ENCODE measurements around the gene CHRNA9. TPM values are rescaled to one million over a fixed set of nuclear protein-coding genes. Genes with fewer than 3 reads are reported as not detected.

Gene CHRNA9
- total RNA-seq, 5 donors from 2014 or later (not counting 1 experiment from before 2014, with no cell fraction given), result 0.10 to 0.23 (median 0.15) TPM; not detected in 2

- no peak for ATAC-seq (replicated peaks in 1 of 4)
- Histone ChIP-seq H3K4me1 (ENCODE audit: control insufficient read depth in 1 of 2, extremely low read depth in 1 of 2, insufficient read depth in 2 of 2, low read length in 2 of 2) (no peaks in the 10 kb centered on the region), H3K27me3 (replicated peaks in 1 of 2; ENCODE audit: control insufficient read depth in 2 of 2, extremely low read depth in 1 of 2, insufficient read depth in 2 of 2, low read length in 1 of 2) (no peaks in the 10 kb centered on the region), H3K4me3 (ENCODE audit: control insufficient read depth in 1 of 2, extremely low read depth in 1 of 2, low read length in 1 of 2) (no peak overlapping the region), H3K9me3 (no peaks in the 10 kb centered on the region), H3K27ac (ENCODE audit: low read length) (no peak overlapping the region), H3K36me3 (ENCODE audit: control insufficient read depth in 2 of 2, extremely low read depth in 1 of 2, insufficient read depth in 1 of 2, low read length in 1 of 2) (no peaks in the 10 kb centered on the region)
- H3K27me3 Mint-ChIP-seq, result no peaks in the 10 kb centered on the region
- ChIA-PET CTCF (interaction anchor here in 1 of 2 donors (0.6 kb wide), 1 partner anchor 11 kb away, joined by 5 read pairs; no protein-coding TSS in a partner anchor), POLR2A (no interaction called here)
- no peak for DNase-seq
- H3K27ac Mint-ChIP-seq, result no peak overlapping the region
- no peaks in the 10 kb centered on the region for H3K9me3 Mint-ChIP-seq
- peaks cover 0 to 3% (median 0%) of the 10 kb centered on the region in 3 donors for H3K4me1 Mint-ChIP-seq
- 82% methylated on average over 2 of the region's 3 CpGs for WGBS (ENCODE audit: insufficient coverage)
- no peaks in the 10 kb centered on the region for H3K36me3 Mint-ChIP-seq
- H3K4me3 Mint-ChIP-seq, result no peak overlapping the region
These were observed 64.4 kb downstream of the CHRNA9 start for GRCh38 chr4:40399578-40399977.

GRCh38 chr4:40401096-40401495, 66.0 kb downstream of the CHRNA9 start:
- Mint-ChIP-seq H3K4me3 (no peak overlapping the region), H3K27me3 (peaks cover 0 to 2% of the 10 kb centered on the region in 2 donors), H3K9me3 (peaks cover 0 to 3% (median 0%) of the 10 kb centered on the region in 3 donors), H3K36me3 (peaks cover 3% of the 10 kb centered on the region), H3K27ac (no peak overlapping the region), H3K4me1 (peaks cover 0 to 5% (median 0%) of the 10 kb centered on the region in 3 donors)
- WGBS (ENCODE audit: insufficient coverage), result 92% methylated on average over 2 of the region's 6 CpGs
- Histone ChIP-seq H3K27me3 (replicated peaks in 1 of 2; ENCODE audit: control insufficient read depth in 2 of 2, extremely low read depth in 1 of 2, insufficient read depth in 2 of 2, low read length in 1 of 2) (no peaks in the 10 kb centered on the region), H3K4me3 (ENCODE audit: control insufficient read depth in 1 of 2, extremely low read depth in 1 of 2, low read length in 1 of 2) (no peak overlapping the region), H3K9me3 (no peaks in the 10 kb centered on the region), H3K4me1 (ENCODE audit: control insufficient read depth in 1 of 2, extremely low read depth in 1 of 2, insufficient read depth in 2 of 2, low read length in 2 of 2) (no peaks in the 10 kb centered on the region), H3K36me3 (ENCODE audit: control insufficient read depth in 2 of 2, extremely low read depth in 1 of 2, insufficient read depth in 1 of 2, low read length in 1 of 2) (no peaks in the 10 kb centered on the region), H3K27ac (ENCODE audit: low read length) (no peak overlapping the region)
- ChIA-PET CTCF (no interaction called here), POLR2A (no interaction called here)
- ATAC-seq (replicated peaks in 1 of 4) (no peak), DNase-seq (no peak)

- no peak overlapping the region for H3K27ac ChIP-seq (ENCODE audit: low read length)
- Mint-ChIP-seq H3K27me3 (peaks cover 0 to 2% of the 10 kb centered on the region in 2 donors), H3K4me3 (no peak overlapping the region), H3K36me3 (peaks cover 3% of the 10 kb centered on the region), H3K9me3 (peaks cover 0 to 3% (median 0%) of the 10 kb centered on the region in 3 donors), H3K27ac (no peak overlapping the region), H3K4me1 (peaks cover 0 to 5% (median 0%) of the 10 kb centered on the region in 3 donors)
- DNase-seq (no peak), ATAC-seq (replicated peaks in 1 of 4) (no peak)
- no peaks in the 10 kb centered on the region for H3K4me1 ChIP-seq (ENCODE audit: control insufficient read depth in 1 of 2, extremely low read depth in 1 of 2, insufficient read depth in 2 of 2, low read length in 2 of 2)
- no peak overlapping the region for H3K4me3 ChIP-seq (ENCODE audit: control insufficient read depth in 1 of 2, extremely low read depth in 1 of 2, low read length in 1 of 2)
- POLR2A ChIA-PET, result no interaction called here
- WGBS (ENCODE audit: insufficient coverage), result 92% methylated on average over 5 of the region's 8 CpGs
- H3K27me3 ChIP-seq (replicated peaks in 1 of 2; ENCODE audit: control insufficient read depth in 2 of 2, extremely low read depth in 1 of 2, insufficient read depth in 2 of 2, low read length in 1 of 2), result peaks cover 0 to 3% of the 10 kb centered on the region in 2 experiments
- H3K36me3 ChIP-seq (ENCODE audit: control insufficient read depth in 2 of 2, extremely low read depth in 1 of 2, insufficient read depth in 1 of 2, low read length in 1 of 2), result no peaks in the 10 kb centered on the region
- no peaks in the 10 kb centered on the region for H3K9me3 ChIP-seq
- CTCF ChIA-PET, result no interaction called here
These were observed 66.5 kb downstream of the CHRNA9 start for GRCh38 chr4:40401631-40402030.

GRCh38 chr4:40402556-40402955, 67.4 kb downstream of the CHRNA9 start:
- Histone ChIP-seq H3K27me3 (replicated peaks in 1 of 2; ENCODE audit: control insufficient read depth in 2 of 2, extremely low read depth in 1 of 2, insufficient read depth in 2 of 2, low read length in 1 of 2) (peaks cover 0 to 5% of the 10 kb centered on the region in 2 experiments), H3K36me3 (ENCODE audit: control insufficient read depth in 2 of 2, extremely low read depth in 1 of 2, insufficient read depth in 1 of 2, low read length in 1 of 2) (no peaks in the 10 kb centered on the region), H3K4me3 (ENCODE audit: control insufficient read depth in 1 of 2, extremely low read depth in 1 of 2, low read length in 1 of 2) (no peak overlapping the region), H3K27ac (ENCODE audit: low read length) (no peak overlapping the region), H3K9me3 (no peaks in the 10 kb centered on the region), H3K4me1 (ENCODE audit: control insufficient read depth in 1 of 2, extremely low read depth in 1 of 2, insufficient read depth in 2 of 2, low read length in 2 of 2) (no peaks in the 10 kb centered on the region)
- Mint-ChIP-seq H3K4me3 (no peak overlapping the region), H3K4me1 (peaks cover 0 to 5% (median 0%) of the 10 kb centered on the region in 3 donors), H3K27ac (no peak overlapping the region), H3K9me3 (peaks cover 1 to 9% (median 5%) of the 10 kb centered on the region in 3 donors), H3K27me3 (peaks cover 0 to 4% of the 10 kb centered on the region in 2 donors), H3K36me3 (peaks cover 6% of the 10 kb centered on the region)
- no CpG with 5 or more reads among the region's 1 CpG for WGBS (ENCODE audit: insufficient coverage)
- no peak for DNase-seq
- ChIA-PET CTCF (no interaction called here), POLR2A (no interaction called here)
- ATAC-seq (replicated peaks in 1 of 4), result no peak

- Mint-ChIP-seq H3K27me3 (peaks cover 0 to 4% of the 10 kb centered on the region in 2 donors), H3K4me1 (peaks cover 0 to 5% (median 0%) of the 10 kb centered on the region in 3 donors), H3K9me3 (peaks cover 4 to 13% (median 9%) of the 10 kb centered on the region in 3 donors), H3K4me3 (no peak overlapping the region), H3K27ac (no peak overlapping the region), H3K36me3 (peaks cover 6% of the 10 kb centered on the region)
- DNase-seq, result no peak
- Histone ChIP-seq H3K4me3 (ENCODE audit: control insufficient read depth in 1 of 2, extremely low read depth in 1 of 2, low read length in 1 of 2) (no peak overlapping the region), H3K9me3 (no peaks in the 10 kb centered on the region), H3K27ac (ENCODE audit: low read length) (no peak overlapping the region), H3K27me3 (replicated peaks in 1 of 2; ENCODE audit: control insufficient read depth in 2 of 2, extremely low read depth in 1 of 2, insufficient read depth in 2 of 2, low read length in 1 of 2) (peaks cover 0 to 5% of the 10 kb centered on the region in 2 experiments), H3K4me1 (ENCODE audit: control insufficient read depth in 1 of 2, extremely low read depth in 1 of 2, insufficient read depth in 2 of 2, low read length in 2 of 2) (no peaks in the 10 kb centered on the region), H3K36me3 (ENCODE audit: control insufficient read depth in 2 of 2, extremely low read depth in 1 of 2, insufficient read depth in 1 of 2, low read length in 1 of 2) (no peaks in the 10 kb centered on the region)
- 84% methylated on average over 5 of the region's 5 CpGs for WGBS (ENCODE audit: insufficient coverage)
- no peak for ATAC-seq (replicated peaks in 1 of 4)
- ChIA-PET POLR2A (interaction anchor here (0.6 kb wide), 2 partner anchors 78 to 256 kb away, joined by 4 to 6 read pairs; no protein-coding TSS in a partner anchor), CTCF (no interaction called here)
These were observed 67.9 kb downstream of the CHRNA9 start for GRCh38 chr4:40403081-40403480.

Other genes starting within 250 kb of the CHRNA9 start
- gene RHOH, start 138.3 kb upstream of the CHRNA9 start, total RNA-seq, result 100 to 1,000 TPM; 174 to 436 (median 216) TPM